Left renal cortex interstitium (tissue), 4 donors: ENCODE data around the gene OR2T27. TPM values are rescaled to one million over a fixed set of nuclear protein-coding genes. Genes with fewer than 3 reads are reported as not detected.
"Not testable (repeated sequence)": the region's sequence is repeated elsewhere in the genome, so short reads cannot be mapped to it uniquely, and the experiment has no call there.

ENCODE experiments used
- DNase-seq, 4 donors: peaks; one replicate each; pipeline ENCODE4 v3.0.0-alpha.2; 2013; ENCODE audit warnings: low read depth in 4 of 4, low spot score in 2 of 4, missing footprints in 1 of 4
- polyA plus RNA-seq, 4 donors: library from polyadenylated mRNA; unstranded; fragments of 120-200 nt; gene quantifications; one replicate each; pipeline ENCODE4 v1.2.1, GENCODE V29; 2013; ENCODE audit not compliant: insufficient read length in 4 of 4

The OR2T27 gene
- polyA plus RNA-seq, result not detected

GRCh38 chr1:248655354-248655753, at the start of gene OR2T27:
TSS of gene OR2T27 (minus strand) at chr1:248655528. CDS start at chr1:248650884, 4,644 bp downstream.
- DNase-seq, result not testable (repeated sequence)

DNA sequence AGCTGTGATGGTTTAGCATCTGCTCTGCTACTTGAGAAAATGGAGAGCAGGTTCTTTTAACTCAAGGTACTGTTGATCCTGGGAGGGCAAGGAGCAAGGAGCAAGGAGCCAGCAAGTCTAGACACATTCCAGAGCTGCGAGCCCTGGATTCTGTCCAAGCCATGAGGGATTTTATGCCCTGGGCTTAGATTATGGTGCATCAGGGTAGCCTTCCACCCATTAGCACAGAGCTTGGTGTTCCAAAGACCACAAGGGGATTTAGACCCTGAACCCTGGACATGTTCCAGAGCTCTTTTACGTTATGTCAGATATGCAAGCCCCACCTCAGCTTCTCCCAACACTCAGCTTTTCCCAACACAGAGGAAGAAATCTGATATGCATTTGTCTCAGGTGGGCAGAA, 49.3 kb upstream of the OR2T27 start:
- no peak for DNase-seq

- DNase-seq, result no peak
These were observed 48.3 kb upstream of the OR2T27 start for GRCh38 chr1:248703674-248704073.

GRCh38 chr1:248702714-248703113, 47.4 kb upstream of the OR2T27 start, which contains the start of gene OR14I1:
TSS of gene OR14I1 (minus strand) at chr1:248702766.
- DNase-seq, result no peak

DNA sequence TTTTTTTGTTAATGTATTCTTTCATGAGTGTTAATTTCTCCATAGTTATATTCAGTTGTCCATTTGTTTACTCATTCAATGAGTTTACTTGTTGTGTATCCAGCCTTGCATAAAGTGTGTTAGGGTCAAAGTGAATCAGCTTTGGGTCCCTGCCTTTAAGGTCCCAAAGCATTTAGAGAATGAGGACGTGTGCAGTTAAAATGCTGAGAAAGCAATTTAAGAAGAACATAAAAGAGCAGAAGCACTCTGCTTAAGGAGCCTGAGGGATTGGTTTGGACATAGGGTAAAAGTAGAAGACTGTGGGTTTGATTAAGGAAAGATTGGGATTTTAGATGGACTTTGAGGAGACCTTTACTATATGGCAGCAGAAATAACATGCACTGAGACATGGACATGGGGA, 43.8 kb upstream of the OR2T27 start:
- DNase-seq, result no peak

- no peak for DNase-seq
These were observed 42.6 kb upstream of the OR2T27 start for GRCh38 chr1:248697907-248698306.

DNA sequence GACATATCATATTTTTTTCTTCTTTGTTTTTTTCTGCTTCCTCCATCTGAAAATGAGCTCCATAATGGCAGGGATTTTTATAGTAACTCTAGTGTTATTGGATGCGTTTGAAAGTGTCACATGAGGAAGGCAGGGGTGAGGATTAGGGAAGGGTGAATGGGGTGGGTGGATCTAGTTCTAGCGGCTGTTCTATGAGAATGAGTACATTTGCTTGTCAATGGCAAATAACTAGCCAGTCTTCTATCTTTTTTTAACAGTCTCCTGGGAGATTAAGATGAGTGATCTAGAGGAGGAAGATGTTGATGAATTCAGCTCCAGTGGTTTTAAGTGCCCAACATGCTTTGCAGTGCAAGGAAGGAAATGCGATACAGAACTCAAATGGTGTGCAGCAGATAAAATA, 41.4 kb upstream of the OR2T27 start:
- DNase-seq, result no peak

- DNase-seq, result no peak
These were observed 40.9 kb upstream of the OR2T27 start for GRCh38 chr1:248696261-248696660.

DNA sequence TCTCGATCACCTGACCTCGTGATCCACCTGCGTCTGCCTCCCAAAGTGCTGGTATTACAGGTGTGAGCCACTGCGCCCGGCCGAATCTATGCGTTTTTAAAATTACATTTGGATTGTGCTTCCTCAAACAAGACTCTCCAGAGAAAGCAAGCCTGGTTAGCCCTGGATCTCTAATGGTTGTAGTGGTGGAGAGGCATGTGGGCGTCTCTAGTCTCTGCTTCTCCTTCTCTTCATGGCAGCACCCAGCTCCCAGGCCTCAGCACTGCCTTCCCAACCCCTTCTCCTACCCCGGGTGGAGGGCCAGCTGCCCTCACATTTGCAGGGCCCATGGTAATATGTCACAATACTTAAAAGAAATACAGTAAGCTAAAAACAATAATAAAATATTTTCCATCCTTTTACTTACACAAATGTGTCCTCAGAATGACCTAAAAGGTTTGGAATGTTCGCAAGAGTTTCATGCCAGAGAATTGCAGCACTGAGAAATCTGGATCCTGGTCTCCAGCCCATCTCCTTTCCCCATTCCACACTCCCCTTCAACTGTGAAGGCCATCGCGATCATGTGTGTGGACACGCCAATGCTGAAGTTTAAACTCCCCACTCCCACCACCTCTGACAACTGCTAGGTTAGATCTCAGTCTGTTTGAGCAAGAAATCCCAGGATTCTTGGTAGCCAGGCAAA, 40.3 kb upstream of the OR2T27 start:
- DNase-seq, result no peak

DNA sequence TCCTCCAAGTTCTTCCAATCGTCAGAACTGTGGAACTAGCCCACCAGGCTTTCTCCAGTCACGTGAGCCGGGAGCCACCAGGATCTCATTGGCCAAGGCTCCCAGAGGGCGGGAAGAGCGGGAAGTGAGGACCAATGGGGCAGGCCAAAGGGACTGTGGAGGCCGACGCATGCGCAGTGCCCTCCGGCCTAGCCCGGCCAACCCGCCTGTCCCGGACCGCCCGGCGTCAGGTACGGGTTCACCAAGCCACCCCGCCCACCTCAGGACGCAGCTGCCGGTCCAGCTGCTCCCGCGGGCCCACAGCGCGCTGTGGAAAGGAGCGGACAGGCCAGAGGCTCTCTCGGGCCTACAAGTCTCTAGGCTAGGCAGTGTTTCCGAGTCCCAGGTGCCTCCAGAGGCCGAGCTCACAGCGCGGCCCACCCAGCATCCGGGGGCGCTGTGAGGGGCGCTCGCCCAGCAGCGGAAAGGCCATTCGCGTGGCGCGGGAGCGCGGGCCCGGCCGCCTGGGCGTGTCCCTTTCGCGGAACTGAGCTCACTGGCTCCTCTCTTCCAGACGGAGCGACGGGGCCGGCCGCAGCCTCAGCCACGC, 36.3 kb upstream of the OR2T27 start:
- no peak for DNase-seq

DNA sequence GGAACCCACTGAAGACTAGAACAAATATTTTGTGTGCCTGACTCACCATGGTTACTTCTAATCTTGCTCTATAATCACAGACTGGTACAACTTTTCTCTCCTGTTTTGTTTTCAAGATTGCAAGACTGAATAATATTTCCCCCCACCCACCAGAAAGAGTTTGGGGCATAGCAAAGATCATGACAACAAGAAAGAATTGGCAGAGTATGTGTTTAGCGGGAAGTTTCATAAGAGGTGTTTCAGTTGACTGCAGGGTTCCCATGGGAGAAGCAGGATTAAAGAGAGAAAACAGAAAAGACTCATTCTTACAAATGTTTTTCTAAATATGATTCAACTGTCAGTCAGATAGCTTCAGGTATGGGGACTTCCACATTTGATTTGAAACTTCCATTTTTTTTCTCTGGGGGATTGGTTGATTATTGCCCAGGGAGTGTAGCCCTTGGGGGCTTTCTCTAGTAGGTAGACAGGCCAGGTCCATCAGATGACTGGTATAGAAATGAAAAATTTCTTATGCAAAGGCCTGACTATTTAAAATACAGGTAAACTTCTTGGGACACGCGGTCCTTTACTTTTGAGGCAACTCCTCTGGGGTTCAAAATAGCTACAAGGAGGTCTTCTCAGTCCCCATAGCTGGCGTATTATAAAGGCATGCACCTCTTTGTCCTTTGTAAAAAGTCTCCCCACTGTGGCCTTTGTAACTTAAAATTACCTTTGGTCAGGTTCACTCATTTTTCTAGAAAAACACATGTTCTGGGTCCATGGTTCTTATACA, 33.4 kb upstream of the OR2T27 start:
- no peak for DNase-seq

- no peak for DNase-seq
These were observed 31.5 kb upstream of the OR2T27 start for GRCh38 chr1:248686815-248687214.

- no peak for DNase-seq
These were observed 26.3 kb upstream of the OR2T27 start for GRCh38 chr1:248681651-248682050.

- no peak for DNase-seq
These were observed 14.7 kb upstream of the OR2T27 start for GRCh38 chr1:248670003-248670402.

DNA sequence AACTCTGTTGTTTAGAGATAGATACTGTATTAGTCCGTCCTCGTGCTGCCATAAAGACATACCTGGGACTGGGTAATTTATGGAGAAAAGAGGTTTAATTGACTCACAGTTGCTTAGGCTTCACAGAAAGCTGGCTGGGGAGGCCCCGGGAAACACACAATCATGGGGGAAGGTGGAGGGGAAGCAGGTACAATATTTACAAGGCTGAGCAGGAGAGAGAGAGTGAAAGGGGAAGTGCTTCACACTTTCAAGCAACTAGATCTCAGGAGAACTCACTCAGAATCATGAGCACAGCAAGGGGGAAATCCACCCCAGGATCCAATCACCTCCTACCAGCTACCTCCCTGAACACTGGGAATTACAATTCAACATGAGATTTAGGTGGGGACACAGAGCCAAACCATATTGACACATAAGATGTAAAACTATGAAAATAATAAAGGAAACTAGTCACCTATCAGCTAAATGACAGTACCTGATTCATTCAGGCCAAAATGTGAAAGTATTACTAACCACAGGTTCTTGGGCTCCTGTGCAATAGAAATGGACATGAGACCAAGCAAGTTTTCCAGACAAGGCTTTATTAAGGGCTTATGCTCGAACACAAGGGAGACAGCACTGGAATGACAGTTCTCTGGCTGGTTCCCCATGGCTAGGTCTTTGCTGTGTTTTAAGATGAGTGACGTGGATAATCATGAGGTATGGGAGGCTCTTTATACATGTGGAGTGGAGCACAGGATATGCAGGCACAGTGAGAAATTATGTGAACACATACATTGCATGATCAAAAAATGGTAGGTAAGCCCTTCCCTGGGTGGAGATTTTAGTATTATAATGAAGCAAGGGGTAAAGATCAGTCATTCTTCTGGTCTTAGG, 8.4 kb upstream of the OR2T27 start:
- DNase-seq, result not testable (repeated sequence)

- not testable (repeated sequence) for DNase-seq
These were observed 1.5 kb upstream of the OR2T27 start for GRCh38 chr1:248656797-248657196.

GRCh38 chr1:248648770-248649536, 6.4 kb downstream of the OR2T27 start:
- DNase-seq, result not testable (repeated sequence)

DNA sequence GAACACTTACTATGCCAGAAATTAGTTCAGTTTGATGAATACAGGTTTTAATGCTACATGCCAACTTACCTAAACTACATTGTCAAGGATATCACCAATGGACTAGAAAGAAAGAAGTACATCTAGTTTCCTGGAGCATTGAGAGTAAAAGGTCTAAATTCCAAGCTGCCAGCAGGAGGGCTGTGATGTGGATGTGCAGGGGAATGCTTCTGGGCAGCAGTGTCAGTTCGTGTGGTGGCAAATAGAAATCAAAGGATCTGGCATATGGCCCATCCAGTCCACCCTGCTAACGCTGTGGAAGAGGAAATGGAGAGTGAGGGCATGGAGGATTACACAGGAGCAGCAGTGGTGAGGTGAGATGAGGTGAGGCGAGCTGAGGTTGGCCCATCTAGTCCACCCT, 10.2 kb downstream of the OR2T27 start, which contains the start of gene OR2T35:
Gene OR2T35, minus strand, starts transcription at position 101 of the 400 bp plus-strand sequence. CDS start 6,020 bp downstream, outside the sequence.
- DNase-seq, result not testable (repeated sequence)

- not testable (repeated sequence) for DNase-seq
These were observed 12.2 kb downstream of the OR2T27 start for GRCh38 chr1:248642971-248643651.
